ENCODE measurements around the gene DLG2. TPM values are rescaled to one million over a fixed set of nuclear protein-coding genes. Genes with fewer than 3 reads are reported as not detected.
"Not testable (repeated sequence)": the region's sequence is repeated elsewhere in the genome, so short reads cannot be mapped to it uniquely, and the experiment has no call there.

DLG2 gene
- polyA plus RNA-seq, 3 donors: 0.24 to 0.39 TPM; not detected in 1

GRCh38 chr11:85277693-85278092 lies 349.5 kb downstream of the DLG2 start:
- H4K20me1 ChIP-seq (ENCODE audit: insufficient read depth, low read length): no peaks in the 10 kb centered on the region
- no peak for DNase-seq
- H3K4me1 ChIP-seq (ENCODE audit: control insufficient read depth in 1 of 2, insufficient read depth in 2 of 2, low read length in 2 of 2): no peaks in the 10 kb centered on the region
- no peak overlapping the region for H3K4me2 ChIP-seq (replicated peaks; ENCODE audit: extremely low read depth, low read length, poor library complexity, severe bottlenecking)
- H2AFZ ChIP-seq (ENCODE audit: insufficient read depth, low read depth, low read length, poor library complexity, severe bottlenecking): no peak overlapping the region
- no peaks in the 10 kb centered on the region for H3K27me3 ChIP-seq (ENCODE audit: control insufficient read depth in 2 of 2, insufficient read depth in 2 of 2, low read length in 2 of 2)
- peaks cover 0 to 3% (median 0%) of the 10 kb centered on the region in 3 donors for H3K27me3 Mint-ChIP-seq (ENCODE audit: low read depth in 3 of 3)
- peaks cover 5% of the 10 kb centered on the region for H3K4me1 Mint-ChIP-seq
- no peak overlapping the region for H3K27ac Mint-ChIP-seq
- H3K36me3 Mint-ChIP-seq: no peaks in the 10 kb centered on the region
- no peak overlapping the region for H3K9ac ChIP-seq (ENCODE audit: insufficient read depth, low read length, poor library complexity, severe bottlenecking)
- intact Hi-C loops (cut with micrococcal nuclease): no loop called here
- no peak overlapping the region for H3K27ac ChIP-seq (ENCODE audit: low read depth in 1 of 2, low read length in 2 of 2)
- H3K36me3 ChIP-seq (replicated peaks in 1 of 2; ENCODE audit: control insufficient read depth in 1 of 2, insufficient read depth in 2 of 2, low read length in 2 of 2): no peaks in the 10 kb centered on the region
- H3K4me3 Mint-ChIP-seq: no peak overlapping the region
- H3K79me2 ChIP-seq (ENCODE audit: insufficient read depth, low read length): no peaks in the 10 kb centered on the region
- WGBS (ENCODE audit: insufficient coverage): 50% methylated on average over 1 of the region's 2 CpGs
- H3K9me3 Mint-ChIP-seq: peaks cover 6 to 19% (median 13%) of the 10 kb centered on the region in 7 donors
- TF ChIP-seq CTCF (IDR thresholded peaks at IDR 0.05): no peak
- H3K9me3 ChIP-seq (replicated peaks in 1 of 2; ENCODE audit: control insufficient read depth in 1 of 2, insufficient read depth in 1 of 2, low read length in 2 of 2): no peaks in the 10 kb centered on the region
- no peak overlapping the region for H3K4me3 ChIP-seq (replicated peaks in 1 of 3; ENCODE audit: low read depth in 2 of 3, low read length in 3 of 3)

- TF ChIP-seq CTCF (IDR thresholded peaks at IDR 0.05): no peak
- no peak overlapping the region for H3K9ac ChIP-seq (ENCODE audit: insufficient read depth, low read length, poor library complexity, severe bottlenecking)
- Mint-ChIP-seq H3K27me3 (ENCODE audit: low read depth in 3 of 3) (peaks cover 0 to 3% (median 0%) of the 10 kb centered on the region in 3 donors), H3K4me3 (no peak overlapping the region), H3K27ac (no peak overlapping the region), H3K36me3 (no peaks in the 10 kb centered on the region), H3K9me3 (peaks cover 8 to 26% (median 19%) of the 10 kb centered on the region in 7 donors), H3K4me1 (peaks cover 5% of the 10 kb centered on the region)
- no peaks in the 10 kb centered on the region for H3K27me3 ChIP-seq (ENCODE audit: control insufficient read depth in 2 of 2, insufficient read depth in 2 of 2, low read length in 2 of 2)
- no peaks in the 10 kb centered on the region for H3K79me2 ChIP-seq (ENCODE audit: insufficient read depth, low read length)
- no peak overlapping the region for H3K4me2 ChIP-seq (replicated peaks; ENCODE audit: extremely low read depth, low read length, poor library complexity, severe bottlenecking)
- no peak for DNase-seq
- H3K36me3 ChIP-seq (replicated peaks in 1 of 2; ENCODE audit: control insufficient read depth in 1 of 2, insufficient read depth in 2 of 2, low read length in 2 of 2): no peaks in the 10 kb centered on the region
- no peaks in the 10 kb centered on the region for H3K4me1 ChIP-seq (ENCODE audit: control insufficient read depth in 1 of 2, insufficient read depth in 2 of 2, low read length in 2 of 2)
- intact Hi-C loops (cut with micrococcal nuclease): no loop called here
- H3K27ac ChIP-seq (ENCODE audit: low read depth in 1 of 2, low read length in 2 of 2): no peak overlapping the region
- no CpG with 5 or more reads among the region's 2 CpGs for WGBS (ENCODE audit: insufficient coverage)
- H3K4me3 ChIP-seq (replicated peaks in 1 of 3; ENCODE audit: low read depth in 2 of 3, low read length in 3 of 3): no peak overlapping the region
- no peak overlapping the region for H2AFZ ChIP-seq (ENCODE audit: insufficient read depth, low read depth, low read length, poor library complexity, severe bottlenecking)
- no peaks in the 10 kb centered on the region for H4K20me1 ChIP-seq (ENCODE audit: insufficient read depth, low read length)
- peaks cover 0 to 3% of the 10 kb centered on the region in 2 donors for H3K9me3 ChIP-seq (replicated peaks in 1 of 2; ENCODE audit: control insufficient read depth in 1 of 2, insufficient read depth in 1 of 2, low read length in 2 of 2)
These were observed 350.8 kb downstream of the DLG2 start for GRCh38 chr11:85276332-85276731.

DNA sequence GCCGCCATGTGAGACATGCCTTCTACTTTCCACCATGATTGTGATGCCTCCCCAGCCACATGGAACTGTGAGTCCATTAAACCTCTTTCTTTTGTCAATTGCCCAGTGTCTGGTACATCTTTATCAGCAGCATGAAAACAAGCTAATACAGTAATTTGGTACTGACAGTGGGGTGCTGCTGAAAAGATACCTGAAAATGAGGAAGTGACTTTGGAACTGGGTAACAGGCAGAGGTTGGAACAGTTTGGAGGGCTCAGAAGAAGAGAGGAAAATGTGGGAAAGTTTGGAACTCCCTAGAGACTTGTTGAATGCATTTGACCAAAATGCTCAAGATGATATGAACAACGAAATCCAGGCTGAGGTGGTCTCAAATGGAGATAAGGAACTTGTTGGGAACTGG lies 356.8 kb downstream of the DLG2 start:
- H3K36me3 ChIP-seq (replicated peaks in 1 of 2; ENCODE audit: control insufficient read depth in 1 of 2, insufficient read depth in 2 of 2, low read length in 2 of 2); H3K4me3 Mint-ChIP-seq; H3K4me3 ChIP-seq (replicated peaks in 1 of 3; ENCODE audit: low read depth in 2 of 3, low read length in 3 of 3); H3K9ac ChIP-seq (ENCODE audit: insufficient read depth, low read length, poor library complexity, severe bottlenecking); H3K27ac Mint-ChIP-seq; H3K36me3 Mint-ChIP-seq; H4K20me1 ChIP-seq (ENCODE audit: insufficient read depth, low read length); H3K27me3 ChIP-seq (ENCODE audit: control insufficient read depth in 2 of 2, insufficient read depth in 2 of 2, low read length in 2 of 2); intact Hi-C loops (cut with micrococcal nuclease); H2AFZ ChIP-seq (ENCODE audit: insufficient read depth, low read depth, low read length, poor library complexity, severe bottlenecking); H3K79me2 ChIP-seq (ENCODE audit: insufficient read depth, low read length); H3K27me3 Mint-ChIP-seq (ENCODE audit: low read depth in 3 of 3); H3K4me2 ChIP-seq (replicated peaks; ENCODE audit: extremely low read depth, low read length, poor library complexity, severe bottlenecking); DNase-seq; H3K27ac ChIP-seq (ENCODE audit: low read depth in 1 of 2, low read length in 2 of 2): not testable (repeated sequence)
- peaks cover 0 to 10% of the 10 kb centered on the region in 2 donors for H3K9me3 ChIP-seq (replicated peaks in 1 of 2; ENCODE audit: control insufficient read depth in 1 of 2, insufficient read depth in 1 of 2, low read length in 2 of 2)
- peaks cover 29% of the 10 kb centered on the region for H3K4me1 Mint-ChIP-seq
- peaks cover 20 to 42% (median 28%) of the 10 kb centered on the region in 7 donors for H3K9me3 Mint-ChIP-seq
- peaks cover 11 to 29% of the 10 kb centered on the region in 2 donors for H3K4me1 ChIP-seq (ENCODE audit: control insufficient read depth in 1 of 2, insufficient read depth in 2 of 2, low read length in 2 of 2)
- WGBS (ENCODE audit: insufficient coverage): 92% methylated on average over 2 of the region's 2 CpGs

All from CD14-positive monocyte (primary cell).